NT2/D1 (cell line): Measurements from ENCODE around the gene MEF2C.

Experiments used
- SUZ12 ChIP-seq: IDR thresholded peaks from 2 replicates; pipeline ENCODE4 v1.6.1; 2011; ENCODE audit not compliant: insufficient read length, insufficient read depth; ENCODE audit errors: extremely low read depth
- YY1 ChIP-seq: IDR thresholded peaks from 2 replicates; pipeline ENCODE4 v1.6.1; 2011; ENCODE audit not compliant: insufficient read length, insufficient read depth

- TF ChIP-seq SUZ12 (no peak), YY1 (no peak)
Measured at GRCh38 chr5:88892669-88893068, 9.7 kb upstream of the MEF2C start.
